HG03139 (cell line): Measurements from ENCODE around the gene DPY30.
"Not testable (repeated sequence)": the region's sequence is repeated elsewhere in the genome, so short reads cannot be mapped to it uniquely, and the experiment has no call there.

Experiments
- ATAC-seq: cut with Tn5 transposase; IDR thresholded peaks from one replicate; pipeline ENCODE4 v1.9.1; 2021; ENCODE audit not compliant: unreplicated experiment

DPY30 gene

GRCh38 chr2:32039447-32040219, at the start of gene DPY30:
DPY30 (minus strand) TSS chr2:32039805; CDS start chr2:32039456, 349 bp downstream.
- ATAC-seq, result peak; percentile 70

GRCh38 chr2:32074134-32074506, 34.5 kb upstream of the DPY30 start:
- no peak for ATAC-seq

GRCh38 chr2:32067549-32067948, 27.9 kb upstream of the DPY30 start:
- no peak for ATAC-seq

- no peak for ATAC-seq
Measured at GRCh38 chr2:32064713-32065112, 25.1 kb upstream of the DPY30 start.

DNA sequence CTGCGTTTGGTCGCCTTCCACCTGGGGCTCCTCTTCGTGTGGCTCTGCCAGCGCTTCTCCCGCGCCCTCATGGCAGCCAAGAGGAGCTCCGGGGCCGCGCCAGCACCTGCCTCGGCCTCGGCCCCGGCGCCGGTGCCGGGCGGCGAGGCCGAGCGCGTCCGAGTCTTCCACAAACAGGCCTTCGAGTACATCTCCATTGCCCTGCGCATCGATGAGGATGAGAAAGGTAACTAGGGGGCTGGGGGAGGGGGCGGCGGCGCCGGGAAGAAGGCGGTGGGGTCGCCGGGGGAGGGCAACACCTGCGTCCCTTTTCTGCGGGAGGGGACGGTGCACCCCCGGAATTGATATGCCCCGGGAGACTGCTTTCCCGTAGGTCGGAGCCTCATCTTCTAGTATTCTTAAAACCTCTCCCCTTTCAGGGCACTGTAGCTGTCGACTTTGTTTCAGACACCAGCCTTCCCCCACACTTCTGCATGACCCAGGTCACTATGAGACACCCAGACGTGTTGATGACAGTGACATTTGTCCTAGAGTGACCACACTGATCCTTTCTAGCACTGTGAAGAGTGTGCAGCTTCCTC, 24.5 kb upstream of the DPY30 start:
- no peak for ATAC-seq

DNA sequence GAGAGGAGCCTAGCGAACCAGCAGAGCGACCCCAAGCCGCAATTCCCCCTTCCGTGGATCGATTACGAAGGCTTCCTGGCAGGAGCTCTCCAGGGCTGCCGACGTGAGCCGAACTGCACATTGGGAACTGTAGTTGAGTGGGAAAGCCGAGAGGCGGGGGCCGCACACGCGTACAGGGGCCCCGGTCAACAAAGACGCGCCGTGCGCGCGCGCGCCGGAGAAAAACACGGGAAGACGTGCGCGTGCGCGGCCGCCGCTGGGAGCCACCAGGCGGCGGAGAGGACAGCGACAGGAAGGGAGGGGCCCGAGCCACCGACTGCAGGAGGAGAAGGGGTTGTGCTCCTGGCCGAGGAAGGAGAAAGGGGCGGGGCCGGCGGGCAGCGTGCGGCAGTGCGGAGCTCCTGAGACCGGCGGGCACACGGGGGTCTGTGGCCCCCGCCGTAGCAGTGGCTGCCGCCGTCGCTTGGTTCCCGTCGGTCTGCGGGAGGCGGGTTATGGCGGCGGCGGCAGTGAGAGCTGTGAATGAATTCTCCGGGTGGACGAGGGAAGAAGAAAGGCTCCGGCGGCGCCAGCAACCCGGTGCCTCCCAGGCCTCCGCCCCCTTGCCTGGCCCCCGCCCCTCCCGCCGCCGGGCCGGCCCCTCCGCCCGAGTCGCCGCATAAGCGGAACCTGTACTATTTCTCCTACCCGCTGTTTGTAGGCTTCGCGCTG, 23.9 kb upstream of the DPY30 start, which contains the start of gene SPAST:
Gene SPAST, plus strand, starts transcription at position 247 of the 711 bp plus-strand sequence. Its CDS starts 276 bp downstream, at position 523.
- ATAC-seq, result peak; percentile 96

GRCh38 chr2:32061973-32062861, 22.6 kb upstream of the DPY30 start:
- ATAC-seq, result no peak

DNA sequence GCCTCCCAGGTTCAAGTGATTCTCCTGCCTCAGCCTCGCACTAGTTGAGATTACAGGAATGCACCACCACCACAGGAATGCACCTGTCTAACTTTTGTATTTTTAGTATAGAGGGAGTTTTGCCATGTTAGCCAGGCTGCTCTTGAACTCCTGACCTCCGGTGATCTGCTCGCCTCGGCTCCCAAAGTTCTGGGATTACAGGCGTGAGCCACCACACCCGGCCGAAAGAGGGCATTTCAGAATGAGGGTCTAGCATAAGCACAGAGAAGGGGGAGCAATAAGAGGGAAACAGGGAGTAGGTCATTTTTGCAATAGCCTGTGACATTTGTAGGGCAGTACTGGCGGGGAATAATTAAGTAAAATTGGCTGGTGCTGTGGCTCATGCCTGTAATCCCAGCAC, 21.8 kb upstream of the DPY30 start:
- ATAC-seq, result no peak

DNA sequence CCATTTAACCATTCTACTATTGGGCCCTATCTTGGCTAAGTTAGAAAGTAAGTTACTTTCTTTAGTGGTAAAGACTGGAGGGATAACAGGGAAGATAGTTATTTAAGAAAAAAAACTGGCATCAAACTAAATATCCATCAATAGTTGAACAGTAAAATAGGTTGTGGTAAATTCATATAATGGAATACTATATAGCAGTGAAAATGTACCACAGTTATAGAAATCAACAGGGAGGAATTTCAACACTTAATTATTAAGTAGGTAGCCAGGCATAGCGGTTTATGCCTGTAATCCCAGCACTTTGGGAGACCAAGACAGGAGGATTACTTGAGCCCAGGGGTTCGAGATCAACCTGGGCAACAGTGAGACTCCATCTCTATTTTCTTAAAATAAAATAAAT, 20.7 kb upstream of the DPY30 start:
- no peak for ATAC-seq

DNA sequence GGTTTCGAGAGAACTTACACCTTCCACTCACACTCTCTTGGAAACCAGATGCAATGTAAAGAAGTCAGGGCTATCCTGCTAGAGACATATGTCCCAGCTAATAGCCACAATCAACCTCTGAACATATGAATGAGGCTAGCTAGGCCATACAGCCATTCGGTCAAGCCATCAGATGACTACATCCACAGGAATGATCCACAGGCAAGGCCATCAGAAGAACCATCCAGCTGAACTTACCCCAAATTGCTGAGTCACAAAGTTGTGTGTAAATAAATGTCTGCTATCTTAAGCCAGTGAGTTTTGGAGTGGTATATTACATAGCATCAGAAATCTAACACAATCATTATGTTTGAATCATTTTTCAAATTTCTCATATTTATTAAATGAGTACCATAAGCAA, 18.5 kb upstream of the DPY30 start:
- no peak for ATAC-seq

- not testable (repeated sequence) for ATAC-seq
Measured at GRCh38 chr2:32054583-32054982, 15.0 kb upstream of the DPY30 start.

GRCh38 chr2:32051836-32052439, 12.3 kb upstream of the DPY30 start:
- ATAC-seq, result no peak

- no peak for ATAC-seq
Measured at GRCh38 chr2:32043561-32043960, 4.0 kb upstream of the DPY30 start.

- not testable (repeated sequence) for ATAC-seq
Measured at GRCh38 chr2:32034198-32034887, 5.3 kb downstream of the DPY30 start.

DNA sequence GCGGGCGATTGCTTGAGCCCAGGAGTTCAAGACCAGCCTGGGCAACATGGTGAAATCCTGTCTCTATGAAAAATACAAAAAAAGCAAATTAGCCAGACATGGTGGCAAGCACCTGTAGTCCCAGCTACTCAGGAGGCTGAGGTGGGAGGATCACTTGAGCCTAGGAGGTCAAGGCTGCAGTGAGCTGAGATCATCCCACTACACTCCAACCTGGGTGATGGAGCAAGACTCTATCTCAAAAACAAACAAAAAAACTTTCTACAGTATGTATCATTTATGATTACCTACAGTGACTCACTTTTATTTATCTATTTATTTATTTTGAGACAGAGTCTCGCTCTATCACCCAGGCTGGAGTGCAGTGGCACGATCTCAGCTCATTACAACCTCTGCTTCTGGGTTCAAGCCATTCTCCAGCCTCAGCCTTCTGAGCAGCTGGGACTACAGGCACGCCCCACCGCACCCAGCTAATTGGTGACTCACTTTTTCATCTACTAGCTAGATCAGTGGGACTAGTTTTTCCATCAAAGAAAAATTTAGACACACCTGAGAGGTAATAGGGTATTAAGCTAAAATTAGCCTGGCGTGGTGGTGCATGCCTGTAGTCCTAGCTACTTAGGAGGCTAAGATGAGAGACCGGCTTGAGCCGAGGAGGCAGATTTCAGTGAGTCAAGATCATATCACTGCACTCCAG, 20.7 kb downstream of the DPY30 start:
- not testable (repeated sequence) for ATAC-seq

GRCh38 chr2:32012872-32013271, 26.7 kb downstream of the DPY30 start:
- ATAC-seq, result no peak

- no peak for ATAC-seq
Measured at GRCh38 chr2:32011485-32011960, 28.1 kb downstream of the DPY30 start.

- ATAC-seq, result peak; percentile 56
Measured at GRCh38 chr2:32010670-32011484, 28.7 kb downstream of the DPY30 start, which contains the start of gene MEMO1. MEMO1 (minus strand) TSS chr2:32011008; CDS start chr2:32010247, 761 bp downstream.
